ENCODE results near the gene L3MBTL4. TPM values are rescaled to one million over a fixed set of nuclear protein-coding genes. Genes with fewer than 3 reads are reported as not detected.

Gene L3MBTL4
- polyA plus RNA-seq, 1 of the 3 experiments (the other 2 are of a cell fraction) = 0.02 TPM

GRCh38 chr18:6056171-6056910 lies 358.4 kb downstream of the L3MBTL4 start:
- Histone ChIP-seq H3K79me2 (ENCODE audit: insufficient read depth) (no peaks in the 10 kb centered on the region), H3K4me2 (peak overlapping the region; percentile 62), H3K9me3 (no peaks in the 10 kb centered on the region), H3K4me1 (ENCODE audit: control insufficient read depth in 1 of 2, insufficient read depth in 2 of 2, low read depth in 1 of 2, low read length in 1 of 2) (peaks cover 11 to 12% of the 10 kb centered on the region in 2 experiments; a peak in 2 of 4 replicates), H3K27me3 (ENCODE audit: insufficient read depth) (no peaks in the 10 kb centered on the region), H4K20me1 (ENCODE audit: insufficient read depth) (no peaks in the 10 kb centered on the region), H3K27ac (ENCODE audit: low read depth in 2 of 2, low read length in 1 of 2) (peak overlapping the region in 1 of 2 experiments; percentile 80; a peak in 2 of 4 replicates), H3K9me2 (no peaks in the 10 kb centered on the region), H3K4me3 (ENCODE audit: low read depth in 2 of 2, low read length in 1 of 2) (peak overlapping the region in 1 of 2 experiments; percentile 21; a peak in 1 of 4 replicates), H3K9ac (peak overlapping the region; percentile 30; the same call in 1 of the 2 replicates), H3F3A (replicated peaks; ENCODE audit: insufficient read depth) (peaks cover 14% of the 10 kb centered on the region), H3K36me3 (replicated peaks in 1 of 2; ENCODE audit: control insufficient read depth in 1 of 2, insufficient read depth in 2 of 2, low read length in 1 of 2) (no peaks in the 10 kb centered on the region), H2AFZ (ENCODE audit: low read depth) (peak overlapping the region; percentile 61; the same call in 1 of the 2 replicates)
- WGBS (ENCODE audit: low lambda C conversion rate) = 76% methylated on average over 7 of the region's 7 CpGs
- TF ChIP-seq RXRA (IDR thresholded peaks at IDR 0.05; ENCODE audit: borderline replicate concordance, low read depth) (no peak), EZH2phosphoT487 (IDR thresholded peaks at IDR 0.05; ENCODE audit: borderline replicate concordance, low read depth) (no peak), USF1 (IDR thresholded peaks at IDR 0.05; ENCODE audit: borderline replicate concordance, low read depth) (no peak), NRF1 (IDR thresholded peaks at IDR 0.05; ENCODE audit: low read depth, low read length) (no peak), SIN3A (IDR thresholded peaks at IDR 0.05; ENCODE audit: borderline replicate concordance, low read depth, low read length) (no peak), RAD21 (IDR thresholded peaks at IDR 0.05; ENCODE audit: low read length) (no peak), EP300 (IDR thresholded peaks at IDR 0.05; ENCODE audit: borderline replicate concordance in 1 of 2, low read depth in 1 of 2, low read length in 1 of 2) (no peak), CHD2 (IDR thresholded peaks at IDR 0.05; ENCODE audit: low read length, partially characterized antibody) (no peak), PBX3 (IDR thresholded peaks at IDR 0.05) (no peak), CTCF (IDR thresholded peaks at IDR 0.05) (no peak), GABPA (IDR thresholded peaks at IDR 0.05; ENCODE audit: low read depth) (no peak), TCF12 (IDR thresholded peaks at IDR 0.05) (no peak), POLR2AphosphoS5 (IDR thresholded peaks at IDR 0.05; ENCODE audit: low read depth, low read length) (no peak), GATA2 (CRISPR knock-in tag; IDR thresholded peaks at IDR 0.05) (no peak), FOXJ3 (CRISPR knock-in tag; IDR thresholded peaks at IDR 0.05) (no peak), TEAD4 (IDR thresholded peaks at IDR 0.05; ENCODE audit: borderline replicate concordance, insufficient read depth) (no peak)
- no peak for DNase-seq
- POLR2A ChIA-PET = no interaction called here
- CTCF ChIA-PET = no interaction called here

Data from SK-N-SH (cell line).